Thyroid gland (tissue), 4 donors: Measurements from ENCODE around the gene ETV3.

ENCODE experiments used
- POLR2A ChIP-seq, 2 donors: fragments of 450-650 bp; IDR thresholded peaks; one replicate each; pipeline ENCODE4 v1.6.1; 2017; ENCODE audit warnings: antibody characterized with exemption in 2 of 2, mild to moderate bottlenecking in 2 of 2, moderate library complexity in 1 of 2
- TF ChIP-seq, protein P1 (sequence below), 6 experiments: fragments of 200-600 bp in 3 of 6; fragments of 450-650 bp in 3 of 6; sonication (generic) in 3 of 6; IDR thresholded peaks; one replicate each; pipeline ENCODE4 v1.5.1; 2016 to 2019; ENCODE audit warnings: antibody characterized with exemption in 6 of 6, mild to moderate bottlenecking in 2 of 6, inconsistent platforms in 1 of 6, moderate library complexity in 1 of 6

DNA sequence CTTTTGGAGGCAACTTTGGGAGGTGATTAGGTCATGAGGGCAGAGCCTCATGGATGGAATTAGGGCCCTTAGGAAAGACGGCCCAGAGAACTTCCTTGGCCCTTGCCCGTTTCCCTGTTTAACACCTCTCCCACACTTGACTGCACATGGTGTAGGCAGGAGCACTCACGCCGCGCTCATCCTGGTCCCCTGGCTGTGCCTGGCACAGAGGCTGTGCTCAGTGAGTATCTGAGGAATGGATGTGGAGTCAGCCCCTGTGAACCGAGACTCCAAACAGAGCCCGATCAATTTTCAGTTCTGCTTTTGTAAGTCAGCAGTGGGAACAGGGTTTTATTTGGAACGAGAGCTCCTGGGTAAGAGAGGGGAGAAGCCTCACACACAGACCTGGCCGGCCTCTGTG is 29.8 kb upstream of the ETV3 start:
- TF ChIP-seq, protein P1, sequence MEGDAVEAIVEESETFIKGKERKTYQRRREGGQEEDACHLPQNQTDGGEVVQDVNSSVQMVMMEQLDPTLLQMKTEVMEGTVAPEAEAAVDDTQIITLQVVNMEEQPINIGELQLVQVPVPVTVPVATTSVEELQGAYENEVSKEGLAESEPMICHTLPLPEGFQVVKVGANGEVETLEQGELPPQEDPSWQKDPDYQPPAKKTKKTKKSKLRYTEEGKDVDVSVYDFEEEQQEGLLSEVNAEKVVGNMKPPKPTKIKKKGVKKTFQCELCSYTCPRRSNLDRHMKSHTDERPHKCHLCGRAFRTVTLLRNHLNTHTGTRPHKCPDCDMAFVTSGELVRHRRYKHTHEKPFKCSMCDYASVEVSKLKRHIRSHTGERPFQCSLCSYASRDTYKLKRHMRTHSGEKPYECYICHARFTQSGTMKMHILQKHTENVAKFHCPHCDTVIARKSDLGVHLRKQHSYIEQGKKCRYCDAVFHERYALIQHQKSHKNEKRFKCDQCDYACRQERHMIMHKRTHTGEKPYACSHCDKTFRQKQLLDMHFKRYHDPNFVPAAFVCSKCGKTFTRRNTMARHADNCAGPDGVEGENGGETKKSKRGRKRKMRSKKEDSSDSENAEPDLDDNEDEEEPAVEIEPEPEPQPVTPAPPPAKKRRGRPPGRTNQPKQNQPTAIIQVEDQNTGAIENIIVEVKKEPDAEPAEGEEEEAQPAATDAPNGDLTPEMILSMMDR (IDR thresholded peaks at IDR 0.05): no peak
- no peak for TF ChIP-seq POLR2A (IDR thresholded peaks at IDR 0.05)
